Choroid plexus epithelial cell (primary cell): Measurements from ENCODE around the gene PDE9A.

ENCODE experiments used
- DNase-seq: peaks from one replicate; pipeline ENCODE4 v3.0.0-alpha.2; 2010; ENCODE audit warnings: low read depth
- H3K4me3 ChIP-seq: 2 replicates; pipeline ENCODE4 v1.5.1; 2011; ENCODE audit warnings: low read depth, mild to moderate bottlenecking, control low read depth, low read length, moderate library complexity
- CTCF ChIP-seq: conservative IDR thresholded peaks from 2 replicates; pipeline ENCODE4 v1.5.1; 2011; ENCODE audit warnings: low read depth, mild to moderate bottlenecking, control low read depth, inconsistent platforms, low read length, moderate library complexity

Gene PDE9A

GRCh38 chr21:42630626-42631025 lies 22.8 kb upstream of the PDE9A start:
- TF ChIP-seq CTCF = no peak
- DNase-seq = no peak
- H3K4me3 ChIP-seq = no peak overlapping the region

GRCh38 chr21:42631142-42631541 lies 22.3 kb upstream of the PDE9A start:
- no peak for TF ChIP-seq CTCF
- DNase-seq = no peak
- no peak overlapping the region for H3K4me3 ChIP-seq

GRCh38 chr21:42632336-42632751 lies 21.1 kb upstream of the PDE9A start:
- no peak for DNase-seq
- no peak for TF ChIP-seq CTCF
- H3K4me3 ChIP-seq = no peak overlapping the region

DNA sequence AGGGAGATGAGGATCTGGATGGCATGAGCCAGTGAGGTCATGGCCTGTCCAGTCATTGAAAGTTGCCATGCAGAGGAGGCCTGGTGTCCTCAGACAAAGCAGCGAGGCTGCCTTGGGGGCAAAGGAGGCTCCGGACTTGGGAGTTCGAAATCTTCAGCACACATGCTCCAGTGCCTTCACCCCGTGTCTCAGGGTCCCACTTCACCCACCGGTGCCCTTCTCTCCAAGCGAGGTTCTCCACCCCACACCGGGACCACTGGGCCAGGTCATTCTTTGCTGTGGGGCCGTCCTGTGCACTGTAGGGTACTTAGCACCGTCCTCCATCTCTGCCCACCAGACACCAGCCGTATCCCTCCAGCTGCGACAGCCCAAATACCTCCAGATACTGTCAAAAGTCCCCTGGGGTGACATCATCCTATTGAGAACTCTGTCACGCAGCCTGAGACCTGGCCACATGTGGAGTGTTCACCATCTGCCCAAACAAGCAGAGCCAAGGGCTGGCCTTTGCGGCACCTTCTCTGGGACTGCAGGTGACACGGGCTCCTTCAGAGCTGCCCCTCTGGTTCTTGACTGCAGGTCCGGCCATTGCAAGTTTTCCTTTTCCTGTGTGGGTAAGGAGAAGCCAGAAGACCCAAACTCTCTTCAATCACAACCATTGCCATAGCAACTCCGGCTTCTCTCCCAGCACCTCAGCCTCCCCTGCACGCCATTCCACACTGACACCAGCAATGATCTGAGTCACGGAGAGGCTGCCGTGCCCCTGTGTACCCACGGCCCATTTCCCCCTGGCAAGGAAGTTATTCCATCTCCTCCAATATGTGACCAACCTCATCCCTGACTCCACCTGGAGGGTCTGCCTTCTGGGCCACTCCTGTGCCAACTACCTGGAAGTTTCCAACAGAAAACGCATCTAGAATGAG lies 20.4 kb upstream of the PDE9A start:
- H3K4me3 ChIP-seq = no peak overlapping the region
- no peak for DNase-seq
- no peak for TF ChIP-seq CTCF

DNA sequence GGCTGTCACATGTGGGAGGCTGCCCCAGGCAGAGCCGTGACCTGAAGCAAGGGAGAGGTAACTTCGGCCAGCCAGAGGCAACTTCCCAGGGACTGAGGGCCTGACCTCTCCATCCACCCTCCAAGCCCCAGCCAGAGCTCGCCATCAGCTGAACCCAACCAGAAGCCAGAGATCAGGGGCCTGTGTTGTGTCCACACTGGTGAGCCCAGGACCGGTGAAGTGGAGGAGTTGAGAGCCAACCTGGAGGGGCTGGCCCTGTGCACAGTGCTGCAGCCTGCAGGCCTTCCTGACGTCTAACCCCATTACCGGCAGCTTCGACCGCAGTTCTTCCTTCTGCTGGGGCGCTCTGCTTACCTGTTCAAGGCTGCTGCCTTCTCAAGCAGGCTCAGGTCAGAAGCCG lies 19.6 kb upstream of the PDE9A start:
- DNase-seq = no peak
- no peak for TF ChIP-seq CTCF
- no peak overlapping the region for H3K4me3 ChIP-seq

DNA sequence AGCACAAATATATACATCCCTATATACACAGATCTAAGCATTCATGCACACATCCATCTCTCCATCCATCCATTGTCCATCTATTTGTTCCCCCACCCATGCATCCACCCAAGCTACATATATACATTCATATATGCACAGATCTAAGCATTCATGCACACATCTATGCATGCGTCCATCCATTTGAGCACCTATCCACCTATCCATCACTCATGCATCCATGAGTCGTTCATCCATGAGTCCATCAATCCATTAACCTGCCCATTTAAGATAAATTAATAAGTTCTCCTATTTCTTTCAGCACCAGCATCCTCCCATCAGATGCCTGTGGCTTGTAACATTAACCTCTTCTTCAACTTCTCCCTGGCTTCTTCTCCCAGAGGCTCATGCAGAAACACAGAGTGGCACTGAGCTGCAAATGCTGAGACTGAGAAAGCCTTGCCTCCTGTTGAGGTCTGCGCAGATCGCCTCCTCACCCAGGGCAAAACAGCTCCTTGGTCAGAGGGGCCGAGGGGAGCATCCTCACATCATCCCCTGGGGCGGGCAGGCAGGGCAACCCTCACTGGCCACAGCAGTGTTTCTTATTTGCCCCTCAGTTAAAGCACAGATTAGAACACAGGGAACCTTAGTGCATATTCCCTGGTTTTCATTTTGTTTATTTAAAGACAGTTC lies 17.4 kb upstream of the PDE9A start:
- no peak for DNase-seq
- no peak overlapping the region for H3K4me3 ChIP-seq
- no peak for TF ChIP-seq CTCF
